Muscle of back (tissue), 11 donors: ENCODE measurements around the gene UFSP1. TPM values are rescaled to one million over a fixed set of nuclear protein-coding genes. Genes with fewer than 3 reads are reported as not detected.
A peak's percentile ranks its signal among the peaks of the same experiment; 100 is the strongest.
"Not testable (repeated sequence)": the region's sequence is repeated elsewhere in the genome, so short reads cannot be mapped to it uniquely, and the experiment has no call there.

Experiments used
- DNase-seq, 3 donors: peaks; one replicate each; pipeline versions ENCODE4 v3.0.0 to v3.0.0-alpha.2; 2013
- polyA plus RNA-seq, 10 donors: library from polyadenylated mRNA; unstranded; fragments of 120-200 nt; gene quantifications; one replicate each; pipeline ENCODE4 v1.2.1, GENCODE V29; 2013; ENCODE audit not compliant: insufficient read length in 10 of 10

UFSP1 gene
- polyA plus RNA-seq, 10 donors = 1.2 to 3.1 (median 2.4) TPM

GRCh38 chr7:100863406-100863950 lies 26.0 kb downstream of the UFSP1 start:
- peak in 1 of 3 donors; percentile 36 for DNase-seq

GRCh38 chr7:100861616-100861985 lies 27.9 kb downstream of the UFSP1 start:
- no peak for DNase-seq

- DNase-seq = no peak
Measured at GRCh38 chr7:100860702-100861615, 28.6 kb downstream of the UFSP1 start.

- DNase-seq = no peak
Measured at GRCh38 chr7:100859856-100860255, 29.7 kb downstream of the UFSP1 start.

- no peak for DNase-seq
Measured at GRCh38 chr7:100856871-100857282, 32.6 kb downstream of the UFSP1 start.

GRCh38 chr7:100855515-100855914 lies 34.0 kb downstream of the UFSP1 start:
- no peak for DNase-seq

- DNase-seq = not testable (repeated sequence)
Measured at GRCh38 chr7:100854899-100855298, 34.6 kb downstream of the UFSP1 start.

GRCh38 chr7:100854146-100854895 lies 35.2 kb downstream of the UFSP1 start:
- no peak for DNase-seq

GRCh38 chr7:100852048-100852872 lies 37.3 kb downstream of the UFSP1 start, which contains the start of gene SLC12A9:
Gene SLC12A9 (plus strand): TSS chr7:100852713. CDS start chr7:100854198, 1,485 bp downstream.
- DNase-seq = peak; percentile 88 to 97 (median 94)

- no peak for DNase-seq
Measured at GRCh38 chr7:100847360-100847759, 42.2 kb downstream of the UFSP1 start.

GRCh38 chr7:100840470-100841100 lies 48.9 kb downstream of the UFSP1 start:
- DNase-seq = no peak

- DNase-seq = no peak
Measured at GRCh38 chr7:100839361-100839760, 50.2 kb downstream of the UFSP1 start.

Other genes starting within 250 kb of the UFSP1 start
- 1 to 10 TPM in 4 of 10 donors, under 1 TPM in 6; 0.46 to 1.4 (median 0.98) TPM for gene TFR2, start 248.2 kb downstream of the UFSP1 start, polyA plus RNA-seq
- gene ACTL6B, start 233.3 kb downstream of the UFSP1 start, polyA plus RNA-seq = under 1 TPM in 1 of 10 donors, not detected in 9; 0.14 TPM
- gene GNB2, start 216.0 kb downstream of the UFSP1 start, polyA plus RNA-seq = 100 to 1,000 TPM; 110 to 181 (median 147) TPM
- 10 to 100 TPM; 18.0 to 36.2 (median 26.0) TPM for gene GIGYF1, start 195.5 kb downstream of the UFSP1 start, polyA plus RNA-seq
- gene POP7, start 183.6 kb downstream of the UFSP1 start, polyA plus RNA-seq = 10 to 100 TPM; 13.6 to 33.1 (median 18.9) TPM
- gene EPO, start 169.2 kb downstream of the UFSP1 start, polyA plus RNA-seq = under 1 TPM in 1 of 10 donors, not detected in 9; 0.10 TPM
- gene ZAN, start 156.1 kb downstream of the UFSP1 start, polyA plus RNA-seq = not detected
- gene EPHB4, start 62.2 kb downstream of the UFSP1 start, polyA plus RNA-seq = 10 to 100 TPM; 38.5 to 78.6 (median 48.4) TPM
- gene SLC12A9, start 37.0 kb downstream of the UFSP1 start, polyA plus RNA-seq = 10 to 100 TPM; 12.5 to 25.7 (median 16.5) TPM
- gene TRIP6, start 22.3 kb downstream of the UFSP1 start, polyA plus RNA-seq = 10 to 100 TPM; 29.3 to 58.6 (median 39.7) TPM
- 100 to 1,000 TPM in 3 of 10 donors, 10 to 100 TPM in 7; 76.6 to 115 (median 94.7) TPM for gene SRRT, start 14.6 kb downstream of the UFSP1 start, polyA plus RNA-seq
- gene ACHE, start 6.2 kb upstream of the UFSP1 start, polyA plus RNA-seq = 10 to 100 TPM; 29.8 to 96.0 (median 59.5) TPM
- gene MUC3A, start 59.8 kb upstream of the UFSP1 start, polyA plus RNA-seq = under 1 TPM; 0.09 to 0.83 (median 0.17) TPM
- 1 to 10 TPM in 1 of 10 donors, under 1 TPM in 9; 0.34 to 1.1 (median 0.79) TPM for gene MUC12, start 79.8 kb upstream of the UFSP1 start, polyA plus RNA-seq
- under 1 TPM in 1 of 10 donors, not detected in 9; 0.04 TPM for gene MUC17, start 130.4 kb upstream of the UFSP1 start, polyA plus RNA-seq
- gene TRIM56, start 195.8 kb upstream of the UFSP1 start, polyA plus RNA-seq = 10 to 100 TPM in 2 of 10 donors, 1 to 10 TPM in 8; 5.7 to 11.5 (median 8.8) TPM
- gene SERPINE1, start 237.4 kb upstream of the UFSP1 start, polyA plus RNA-seq = 1 to 10 TPM; 1.9 to 5.2 (median 4.6) TPM